ENCODE measurements around the gene UBE2D4. TPM values are rescaled to one million over a fixed set of nuclear protein-coding genes. Genes with fewer than 3 reads are reported as not detected.
"Not testable (repeated sequence)": the region's sequence is repeated elsewhere in the genome, so short reads cannot be mapped to it uniquely, and the experiment has no call there.

UBE2D4 gene
- total RNA-seq, 1 donor from 2014 or later: 10.1 TPM

- peaks cover 9% of the 10 kb centered on the region for H3K9me3 Mint-ChIP-seq (ENCODE audit: unreplicated experiment)
- H3K27me3 Mint-ChIP-seq (ENCODE audit: unreplicated experiment): peaks cover 10% of the 10 kb centered on the region
- no peak for TF ChIP-seq CTCF (IDR thresholded peaks at IDR 0.05; ENCODE audit: partially characterized antibody, unreplicated experiment)
- H3K4me3 Mint-ChIP-seq (ENCODE audit: unreplicated experiment): no peak overlapping the region
- DNase-seq: no peak
- H3K36me3 Mint-ChIP-seq (ENCODE audit: unreplicated experiment): peaks cover 4% of the 10 kb centered on the region
- H3K4me1 Mint-ChIP-seq (ENCODE audit: low read depth, unreplicated experiment): peaks cover 26% of the 10 kb centered on the region
- H3K27ac Mint-ChIP-seq (ENCODE audit: unreplicated experiment): peak overlapping the region; percentile 72
These were observed 25.8 kb downstream of the UBE2D4 start for GRCh38 chr7:43952028-43952427.

GRCh38 chr7:43953071-43953470, 26.8 kb downstream of the UBE2D4 start:
- H3K27ac Mint-ChIP-seq (ENCODE audit: unreplicated experiment): peak overlapping the region; percentile 77
- peaks cover 26% of the 10 kb centered on the region for H3K4me1 Mint-ChIP-seq (ENCODE audit: low read depth, unreplicated experiment)
- H3K4me3 Mint-ChIP-seq (ENCODE audit: unreplicated experiment): no peak overlapping the region
- peaks cover 4% of the 10 kb centered on the region for H3K36me3 Mint-ChIP-seq (ENCODE audit: unreplicated experiment)
- peaks cover 10% of the 10 kb centered on the region for H3K27me3 Mint-ChIP-seq (ENCODE audit: unreplicated experiment)
- DNase-seq: no peak
- TF ChIP-seq CTCF (IDR thresholded peaks at IDR 0.05; ENCODE audit: partially characterized antibody, unreplicated experiment): no peak
- peaks cover 9% of the 10 kb centered on the region for H3K9me3 Mint-ChIP-seq (ENCODE audit: unreplicated experiment)

GRCh38 chr7:43954524-43955228, 28.4 kb downstream of the UBE2D4 start:
- H3K27me3 Mint-ChIP-seq (ENCODE audit: unreplicated experiment): peaks cover 12% of the 10 kb centered on the region
- H3K36me3 Mint-ChIP-seq (ENCODE audit: unreplicated experiment): peaks cover 9% of the 10 kb centered on the region
- TF ChIP-seq CTCF (IDR thresholded peaks at IDR 0.05; ENCODE audit: partially characterized antibody, unreplicated experiment): no peak
- H3K4me1 Mint-ChIP-seq (ENCODE audit: low read depth, unreplicated experiment): peaks cover 26% of the 10 kb centered on the region
- peak overlapping the region; percentile 98 for H3K27ac Mint-ChIP-seq (ENCODE audit: unreplicated experiment)
- peak overlapping the region; percentile 64 for H3K4me3 Mint-ChIP-seq (ENCODE audit: unreplicated experiment)
- H3K9me3 Mint-ChIP-seq (ENCODE audit: unreplicated experiment): peaks cover 9% of the 10 kb centered on the region
- peak; percentile 38 for DNase-seq

- peak overlapping the region; percentile 34 for H3K27ac Mint-ChIP-seq (ENCODE audit: unreplicated experiment)
- H3K9me3 Mint-ChIP-seq (ENCODE audit: unreplicated experiment): peaks cover 12% of the 10 kb centered on the region
- peaks cover 15% of the 10 kb centered on the region for H3K36me3 Mint-ChIP-seq (ENCODE audit: unreplicated experiment)
- no peak for DNase-seq
- no peak overlapping the region for H3K4me3 Mint-ChIP-seq (ENCODE audit: unreplicated experiment)
- TF ChIP-seq CTCF (IDR thresholded peaks at IDR 0.05; ENCODE audit: partially characterized antibody, unreplicated experiment): no peak
- H3K27me3 Mint-ChIP-seq (ENCODE audit: unreplicated experiment): peaks cover 14% of the 10 kb centered on the region
- H3K4me1 Mint-ChIP-seq (ENCODE audit: low read depth, unreplicated experiment): peaks cover 26% of the 10 kb centered on the region
These were observed 29.8 kb downstream of the UBE2D4 start for GRCh38 chr7:43956027-43956426.

- H3K4me3 Mint-ChIP-seq (ENCODE audit: unreplicated experiment): no peak overlapping the region
- no peak for DNase-seq
- no peak for TF ChIP-seq CTCF (IDR thresholded peaks at IDR 0.05; ENCODE audit: partially characterized antibody, unreplicated experiment)
- H3K9me3 Mint-ChIP-seq (ENCODE audit: unreplicated experiment): peaks cover 2% of the 10 kb centered on the region
- H3K27me3 Mint-ChIP-seq (ENCODE audit: unreplicated experiment): peaks cover 4% of the 10 kb centered on the region
- peaks cover 12% of the 10 kb centered on the region for H3K36me3 Mint-ChIP-seq (ENCODE audit: unreplicated experiment)
- H3K4me1 Mint-ChIP-seq (ENCODE audit: low read depth, unreplicated experiment): peaks cover 4% of the 10 kb centered on the region
- H3K27ac Mint-ChIP-seq (ENCODE audit: unreplicated experiment): no peak overlapping the region
These were observed 34.7 kb downstream of the UBE2D4 start for GRCh38 chr7:43960933-43961332.

GRCh38 chr7:43966392-43966791, 40.2 kb downstream of the UBE2D4 start:
- not testable (repeated sequence) for DNase-seq; H3K4me1 Mint-ChIP-seq (ENCODE audit: low read depth, unreplicated experiment); H3K27ac Mint-ChIP-seq (ENCODE audit: unreplicated experiment); H3K4me3 Mint-ChIP-seq (ENCODE audit: unreplicated experiment); H3K36me3 Mint-ChIP-seq (ENCODE audit: unreplicated experiment); H3K27me3 Mint-ChIP-seq (ENCODE audit: unreplicated experiment); H3K9me3 Mint-ChIP-seq (ENCODE audit: unreplicated experiment)

GRCh38 chr7:43968172-43969040, 42.2 kb downstream of the UBE2D4 start:
- H3K27me3 Mint-ChIP-seq (ENCODE audit: unreplicated experiment); DNase-seq; H3K4me3 Mint-ChIP-seq (ENCODE audit: unreplicated experiment); H3K9me3 Mint-ChIP-seq (ENCODE audit: unreplicated experiment); H3K27ac Mint-ChIP-seq (ENCODE audit: unreplicated experiment); H3K4me1 Mint-ChIP-seq (ENCODE audit: low read depth, unreplicated experiment); H3K36me3 Mint-ChIP-seq (ENCODE audit: unreplicated experiment): not testable (repeated sequence)

Data from glutamatergic neuron (in vitro differentiated cells).